Ishikawa (cell line): Measurements from ENCODE around the gene TEAD1.

Experiments used
- CEBPB ChIP-seq: IDR thresholded peaks from 2 replicates; pipeline ENCODE4 v1.6.1; 2012
- CREB1 ChIP-seq: IDR thresholded peaks from 2 replicates; pipeline ENCODE4 v1.6.1; 2012; ENCODE audit warnings: low read depth
- EGR1 ChIP-seq: IDR thresholded peaks from 2 replicates; pipeline ENCODE4 v1.6.1; 2012
- EP300 ChIP-seq: IDR thresholded peaks from 2 replicates; pipeline ENCODE4 v1.6.1; 2012; ENCODE audit warnings: borderline replicate concordance
- FOXM1 ChIP-seq: IDR thresholded peaks from 2 replicates; pipeline ENCODE4 v1.6.1; 2012; ENCODE audit warnings: low read depth, borderline replicate concordance
- NFIC ChIP-seq: IDR thresholded peaks from 2 replicates; pipeline ENCODE4 v1.6.1; 2012
- RAD21 ChIP-seq: IDR thresholded peaks from 2 replicates; pipeline ENCODE4 v1.6.1; 2012; ENCODE audit warnings: low read depth
- TAF1 ChIP-seq: IDR thresholded peaks from 2 replicates; pipeline ENCODE4 v1.6.1; 2012; ENCODE audit warnings: low read depth, mild to moderate bottlenecking
- TCF12 ChIP-seq: IDR thresholded peaks from 2 replicates; pipeline ENCODE4 v1.6.1; 2012; ENCODE audit warnings: low read depth
- TEAD4 ChIP-seq: IDR thresholded peaks from 2 replicates; pipeline ENCODE4 v1.6.1; 2012
- YY1 ChIP-seq: IDR thresholded peaks from 2 replicates; pipeline ENCODE4 v1.6.1; 2012; ENCODE audit warnings: low read depth
- ZBTB7A ChIP-seq: IDR thresholded peaks from 2 replicates; pipeline ENCODE4 v1.6.1; 2012; ENCODE audit warnings: low read depth
- TF ChIP-seq, protein P1 (sequence below): IDR thresholded peaks from 2 replicates; pipeline ENCODE4 v1.6.1; 2012
- TF ChIP-seq, protein P2 (sequence below): IDR thresholded peaks from 2 replicates; pipeline ENCODE4 v1.6.1; 2012
- TF ChIP-seq, protein P3 (sequence below): IDR thresholded peaks from 2 replicates; pipeline ENCODE4 v1.6.1; 2012; ENCODE audit warnings: low read depth, mild to moderate bottlenecking

Gene TEAD1

DNA sequence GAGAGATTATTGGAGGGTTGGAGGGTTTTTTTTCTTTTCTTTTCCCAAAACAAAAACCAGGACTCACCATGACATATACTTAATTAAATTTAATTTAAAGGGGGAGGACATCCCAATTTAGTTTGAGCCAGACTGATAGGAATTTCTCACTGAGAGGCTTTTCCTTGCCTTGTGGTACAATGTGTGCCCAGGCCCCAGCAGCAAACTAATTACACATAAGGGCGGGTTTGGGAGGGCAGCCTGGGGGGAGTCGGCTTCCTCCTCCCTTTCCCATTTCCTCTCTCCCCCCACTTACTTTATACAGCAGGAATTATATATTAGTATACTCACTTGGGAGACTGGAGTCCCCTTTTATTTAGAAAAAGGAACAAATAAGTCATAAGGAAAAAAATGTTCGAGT, 2.9 kb downstream of the TEAD1 start:
- TF ChIP-seq TAF1 (no peak), EGR1 (no peak), EP300 (no peak), ZBTB7A (no peak), YY1 (no peak), RAD21 (no peak), TEAD4 (no peak), FOXM1 (no peak), CEBPB (no peak), TCF12 (no peak)
- TF ChIP-seq, protein P1, sequence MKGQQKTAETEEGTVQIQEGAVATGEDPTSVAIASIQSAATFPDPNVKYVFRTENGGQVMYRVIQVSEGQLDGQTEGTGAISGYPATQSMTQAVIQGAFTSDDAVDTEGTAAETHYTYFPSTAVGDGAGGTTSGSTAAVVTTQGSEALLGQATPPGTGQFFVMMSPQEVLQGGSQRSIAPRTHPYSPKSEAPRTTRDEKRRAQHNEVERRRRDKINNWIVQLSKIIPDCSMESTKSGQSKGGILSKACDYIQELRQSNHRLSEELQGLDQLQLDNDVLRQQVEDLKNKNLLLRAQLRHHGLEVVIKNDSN, result no peak
- TF ChIP-seq, protein P2, sequence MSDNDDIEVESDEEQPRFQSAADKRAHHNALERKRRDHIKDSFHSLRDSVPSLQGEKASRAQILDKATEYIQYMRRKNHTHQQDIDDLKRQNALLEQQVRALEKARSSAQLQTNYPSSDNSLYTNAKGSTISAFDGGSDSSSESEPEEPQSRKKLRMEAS, result no peak

DNA sequence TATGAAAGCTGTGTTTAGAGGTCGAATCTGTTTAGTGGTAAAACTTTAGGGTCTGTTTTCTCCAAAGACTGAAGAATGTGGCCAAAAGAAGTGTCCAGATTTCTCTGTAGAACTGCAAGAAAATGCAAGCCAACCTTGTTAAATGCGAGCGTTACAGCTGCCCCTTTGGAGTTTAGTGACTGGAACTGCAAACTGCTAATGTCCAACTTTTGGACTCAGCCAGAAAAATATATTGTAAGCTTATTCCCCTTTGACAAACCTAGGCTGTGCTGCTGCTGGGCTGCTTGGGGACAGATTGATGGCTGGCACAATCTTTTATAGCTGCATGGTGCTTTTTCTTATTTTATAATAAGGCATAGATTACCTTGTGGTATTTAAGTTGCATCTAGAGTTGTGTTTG, 3.9 kb downstream of the TEAD1 start:
- TF ChIP-seq CREB1, result no peak
- no peak for TF ChIP-seq RAD21
- TF ChIP-seq EGR1, result no peak
- no peak for TF ChIP-seq CEBPB
- TF ChIP-seq, protein P1, result no peak
- TF ChIP-seq, protein P2, result no peak
- TF ChIP-seq TCF12, result no peak
- TF ChIP-seq, protein P3, sequence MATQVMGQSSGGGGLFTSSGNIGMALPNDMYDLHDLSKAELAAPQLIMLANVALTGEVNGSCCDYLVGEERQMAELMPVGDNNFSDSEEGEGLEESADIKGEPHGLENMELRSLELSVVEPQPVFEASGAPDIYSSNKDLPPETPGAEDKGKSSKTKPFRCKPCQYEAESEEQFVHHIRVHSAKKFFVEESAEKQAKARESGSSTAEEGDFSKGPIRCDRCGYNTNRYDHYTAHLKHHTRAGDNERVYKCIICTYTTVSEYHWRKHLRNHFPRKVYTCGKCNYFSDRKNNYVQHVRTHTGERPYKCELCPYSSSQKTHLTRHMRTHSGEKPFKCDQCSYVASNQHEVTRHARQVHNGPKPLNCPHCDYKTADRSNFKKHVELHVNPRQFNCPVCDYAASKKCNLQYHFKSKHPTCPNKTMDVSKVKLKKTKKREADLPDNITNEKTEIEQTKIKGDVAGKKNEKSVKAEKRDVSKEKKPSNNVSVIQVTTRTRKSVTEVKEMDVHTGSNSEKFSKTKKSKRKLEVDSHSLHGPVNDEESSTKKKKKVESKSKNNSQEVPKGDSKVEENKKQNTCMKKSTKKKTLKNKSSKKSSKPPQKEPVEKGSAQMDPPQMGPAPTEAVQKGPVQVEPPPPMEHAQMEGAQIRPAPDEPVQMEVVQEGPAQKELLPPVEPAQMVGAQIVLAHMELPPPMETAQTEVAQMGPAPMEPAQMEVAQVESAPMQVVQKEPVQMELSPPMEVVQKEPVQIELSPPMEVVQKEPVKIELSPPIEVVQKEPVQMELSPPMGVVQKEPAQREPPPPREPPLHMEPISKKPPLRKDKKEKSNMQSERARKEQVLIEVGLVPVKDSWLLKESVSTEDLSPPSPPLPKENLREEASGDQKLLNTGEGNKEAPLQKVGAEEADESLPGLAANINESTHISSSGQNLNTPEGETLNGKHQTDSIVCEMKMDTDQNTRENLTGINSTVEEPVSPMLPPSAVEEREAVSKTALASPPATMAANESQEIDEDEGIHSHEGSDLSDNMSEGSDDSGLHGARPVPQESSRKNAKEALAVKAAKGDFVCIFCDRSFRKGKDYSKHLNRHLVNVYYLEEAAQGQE, result no peak

DNA sequence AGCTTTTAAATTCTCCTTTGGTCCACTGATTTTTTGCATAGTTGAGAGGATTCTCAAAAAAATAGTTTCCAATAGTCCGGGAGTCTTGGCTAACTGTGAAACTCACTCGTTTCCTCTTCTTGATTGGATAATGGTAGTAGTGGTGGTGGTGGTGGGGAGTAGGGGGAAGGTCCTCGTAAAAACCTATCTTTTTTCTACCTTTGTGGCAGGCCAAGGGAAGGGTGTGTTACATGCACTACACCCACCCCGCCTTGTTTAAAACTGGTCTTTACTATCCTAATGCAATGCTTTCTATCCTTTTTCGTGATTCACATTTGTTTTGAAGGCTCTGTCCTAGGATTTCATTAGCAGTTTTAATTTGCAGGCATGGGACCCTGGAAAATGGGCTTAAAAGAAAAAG, 4.8 kb downstream of the TEAD1 start:
- TF ChIP-seq TEAD4 (no peak), CEBPB (no peak), TAF1 (no peak), ZBTB7A (no peak)
- TF ChIP-seq, protein P1, result no peak
- TF ChIP-seq, protein P3, result no peak

DNA sequence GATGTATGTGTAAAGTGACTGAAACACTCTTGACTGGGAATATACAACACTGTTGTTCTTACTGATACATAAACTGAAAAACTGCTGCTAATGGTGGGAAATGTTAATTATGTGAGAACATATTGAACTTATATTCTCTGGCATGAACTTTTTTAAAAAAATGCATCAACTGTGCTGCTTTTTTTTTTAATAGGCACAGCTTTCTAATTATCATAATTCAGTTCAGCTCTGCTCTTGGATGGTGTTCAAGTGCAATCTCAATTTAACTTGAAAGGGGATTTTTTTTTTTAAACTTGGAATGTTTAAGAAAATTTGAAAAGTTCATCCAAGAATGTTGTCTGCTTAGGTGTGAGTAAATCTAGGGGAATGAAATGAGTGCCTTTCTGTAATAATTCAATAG, 5.2 kb downstream of the TEAD1 start:
- TF ChIP-seq, protein P3, result no peak
- TF ChIP-seq TCF12 (no peak), NFIC (no peak), TAF1 (no peak), TEAD4 (no peak), EP300 (no peak), YY1 (no peak), RAD21 (no peak), ZBTB7A (no peak), FOXM1 (no peak), EGR1 (no peak), CREB1 (no peak)
- TF ChIP-seq, protein P2, result no peak
- TF ChIP-seq, protein P1, result no peak
